Transverse colon (tissue), 4 donors: ENCODE data around the gene LRP1B. TPM values are rescaled to one million over a fixed set of nuclear protein-coding genes. Genes with fewer than 3 reads are reported as not detected.

ENCODE experiments used
- DNase-seq: peaks from one replicate; pipeline ENCODE4 v3.0.0-alpha.2; 2019
- H3K27ac ChIP-seq, 4 donors: fragments of 200-600 bp; sonication (generic); 2 replicates each; pipeline ENCODE4 v1.5.1; 2016 to 2018; ENCODE audit warnings: inconsistent platforms in 4 of 4
- H3K27me3 ChIP-seq: fragments of 200-600 bp; sonication (generic); 2 replicates; pipeline ENCODE4 v1.5.1; 2017; ENCODE audit warnings: inconsistent platforms
- H3K36me3 ChIP-seq, 4 donors: fragments of 200-600 bp; sonication (generic); 2 replicates each; pipeline ENCODE4 v1.5.1; 2017 to 2019; ENCODE audit warnings: inconsistent platforms in 4 of 4
- H3K4me1 ChIP-seq, 4 donors: fragments of 200-600 bp; sonication (generic); 2 replicates each; pipeline ENCODE4 v1.5.1; 2017 to 2020; ENCODE audit warnings: inconsistent platforms in 4 of 4
- H3K4me3 ChIP-seq, 4 donors: fragments of 200-600 bp; sonication (generic); 1 replicate in 1 of 4; 2 replicates in 3 of 4; pipeline versions ENCODE4 v1.5.1 to v1.6.1; 2017 to 2019; ENCODE audit warnings: inconsistent platforms in 4 of 4
- H3K9me3 ChIP-seq, 2 donors: fragments of 200-600 bp; sonication (generic); 2 replicates each; pipeline ENCODE4 v1.5.1; 2017 to 2019; ENCODE audit warnings: inconsistent platforms in 2 of 2
- EP300 ChIP-seq: sonication (generic); formaldehyde crosslinking; IDR thresholded peaks from one replicate; pipeline ENCODE4 v1.6.1; 2017; ENCODE audit warnings: antibody characterized with exemption, low read depth
- POLR2A ChIP-seq: fragments of 450-650 bp; IDR thresholded peaks from one replicate; pipeline ENCODE4 v1.6.1; 2016; ENCODE audit warnings: antibody characterized with exemption, mild to moderate bottlenecking, moderate library complexity
- POLR2AphosphoS5 ChIP-seq, 3 donors: sonication (generic); formaldehyde crosslinking; IDR thresholded peaks; one replicate each; pipeline ENCODE4 v1.6.1; 2016; ENCODE audit warnings: antibody characterized with exemption in 3 of 3
- WGBS, 2 donors: methylation state at CpG; one replicate each; pipeline ENCODE4 v1.1.5; 2018; ENCODE audit warnings: low coverage in 1 of 2; 5-methylcytosine and 5-hydroxymethylcytosine counted together
- in situ Hi-C, 4 donors: fragments of 200-750 bp; cut with MboI; loops; one replicate each; pipeline versions ENCODE4 v1.15.0 to v1.15.1; 2017; ENCODE audit warnings: low sequenced_read_pairs in 3 of 4, low pct_ligation_motif_present in 1 of 4, low pct_unique_long_range_greater_than_20kb in 1 of 4
- intact Hi-C: fragments of 100-400 bp; cut with DNase I; formaldehyde crosslinking; loops from one replicate; pipeline ENCODE4 v1.15.1; 2023; ENCODE audit warnings: low total_unique reads
- total RNA-seq, 4 donors: library from RNA; depleted of rRNA; stranded (reverse); fragments of >200 nt; gene quantifications; one replicate each; pipeline ENCODE4 v1.1.0, GENCODE V29; 2016
- TF ChIP-seq, protein P1 (sequence below), 5 experiments: fragments of 200-600 bp in 3 of 5; fragments of 450-650 bp in 2 of 5; sonication (generic) in 3 of 5; IDR thresholded peaks; 1 replicate in 2 of 5; 2 replicates in 3 of 5; pipeline ENCODE4 v1.5.1; 2016 to 2017; ENCODE audit warnings: antibody characterized with exemption in 5 of 5, inconsistent platforms in 3 of 5, mild to moderate bottlenecking in 2 of 5, moderate library complexity in 1 of 5

The LRP1B gene
- total RNA-seq, 4 donors from 2014 or later: 0.48 to 5.4 (median 0.82) TPM; not detected in 1

- WGBS, 2 donors: 0 to 80% methylated on average over 1 to 6 of the region's 6 CpGs
- in situ Hi-C loops (no loop called here), intact Hi-C loops (no loop called here)
- TF ChIP-seq POLR2AphosphoS5 (IDR thresholded peaks at IDR 0.05): no peak
- TF ChIP-seq POLR2A: no peak
- TF ChIP-seq, protein P1, sequence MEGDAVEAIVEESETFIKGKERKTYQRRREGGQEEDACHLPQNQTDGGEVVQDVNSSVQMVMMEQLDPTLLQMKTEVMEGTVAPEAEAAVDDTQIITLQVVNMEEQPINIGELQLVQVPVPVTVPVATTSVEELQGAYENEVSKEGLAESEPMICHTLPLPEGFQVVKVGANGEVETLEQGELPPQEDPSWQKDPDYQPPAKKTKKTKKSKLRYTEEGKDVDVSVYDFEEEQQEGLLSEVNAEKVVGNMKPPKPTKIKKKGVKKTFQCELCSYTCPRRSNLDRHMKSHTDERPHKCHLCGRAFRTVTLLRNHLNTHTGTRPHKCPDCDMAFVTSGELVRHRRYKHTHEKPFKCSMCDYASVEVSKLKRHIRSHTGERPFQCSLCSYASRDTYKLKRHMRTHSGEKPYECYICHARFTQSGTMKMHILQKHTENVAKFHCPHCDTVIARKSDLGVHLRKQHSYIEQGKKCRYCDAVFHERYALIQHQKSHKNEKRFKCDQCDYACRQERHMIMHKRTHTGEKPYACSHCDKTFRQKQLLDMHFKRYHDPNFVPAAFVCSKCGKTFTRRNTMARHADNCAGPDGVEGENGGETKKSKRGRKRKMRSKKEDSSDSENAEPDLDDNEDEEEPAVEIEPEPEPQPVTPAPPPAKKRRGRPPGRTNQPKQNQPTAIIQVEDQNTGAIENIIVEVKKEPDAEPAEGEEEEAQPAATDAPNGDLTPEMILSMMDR (IDR thresholded peaks at IDR 0.05): no peak
- H3K4me1 ChIP-seq: no peaks in the 10 kb centered on the region
- H3K9me3 ChIP-seq: no peaks in the 10 kb centered on the region
- no peaks in the 10 kb centered on the region for H3K36me3 ChIP-seq
- no peaks in the 10 kb centered on the region for H3K27me3 ChIP-seq
- no peak overlapping the region for H3K4me3 ChIP-seq
- DNase-seq: no peak
- no peak overlapping the region for H3K27ac ChIP-seq
These were observed 655.0 kb downstream of the LRP1B start for GRCh38 chr2:141475801-141476200.

- TF ChIP-seq, protein P1 (IDR thresholded peaks at IDR 0.05): no peak
- TF ChIP-seq POLR2AphosphoS5 (IDR thresholded peaks at IDR 0.05) (no peak), EP300 (no peak), POLR2A (no peak)
- intact Hi-C loops: no loop called here
- 35 to 43% methylated on average over 2 to 6 of the region's 6 CpGs for WGBS, 2 donors
These were observed 662.1 kb downstream of the LRP1B start for GRCh38 chr2:141468761-141469160.

GRCh38 chr2:141467331-141467730 lies 663.5 kb downstream of the LRP1B start:
- no peak overlapping the region for H3K27ac ChIP-seq
- H3K9me3 ChIP-seq: no peaks in the 10 kb centered on the region
- H3K4me3 ChIP-seq: no peak overlapping the region
- TF ChIP-seq, protein P1 (IDR thresholded peaks at IDR 0.05): no peak
- TF ChIP-seq EP300: no peak
- no peak for TF ChIP-seq POLR2A
- no peak for TF ChIP-seq POLR2AphosphoS5 (IDR thresholded peaks at IDR 0.05)
- H3K27me3 ChIP-seq: no peaks in the 10 kb centered on the region
- no peaks in the 10 kb centered on the region for H3K4me1 ChIP-seq
- DNase-seq: no peak
- in situ Hi-C loops (no loop called here), intact Hi-C loops (no loop called here)
- 10 to 36% methylated on average over 1 of the region's 1 CpG for WGBS, 2 donors
- H3K36me3 ChIP-seq: no peaks in the 10 kb centered on the region

More at GRCh38 chr2:141468761-141469160, 662.1 kb downstream of the LRP1B start:
- H3K27ac ChIP-seq: no peak overlapping the region
- no peaks in the 10 kb centered on the region for H3K4me1 ChIP-seq
- H3K36me3 ChIP-seq: no peaks in the 10 kb centered on the region
- no peaks in the 10 kb centered on the region for H3K27me3 ChIP-seq
- no peak overlapping the region for H3K4me3 ChIP-seq
- H3K9me3 ChIP-seq: no peaks in the 10 kb centered on the region
- in situ Hi-C loops: no loop called here
- no peak for DNase-seq

GRCh38 chr2:141464995-141465394 lies 665.8 kb downstream of the LRP1B start:
- TF ChIP-seq EP300 (no peak), POLR2A (no peak), POLR2AphosphoS5 (IDR thresholded peaks at IDR 0.05) (no peak)
- TF ChIP-seq, protein P1 (IDR thresholded peaks at IDR 0.05): no peak
- no peaks in the 10 kb centered on the region for H3K9me3 ChIP-seq
- in situ Hi-C loops: no loop called here

More at GRCh38 chr2:141464995-141465394, 665.8 kb downstream of the LRP1B start:
- Histone ChIP-seq H3K27ac (no peak overlapping the region), H3K4me1 (no peaks in the 10 kb centered on the region), H3K36me3 (no peaks in the 10 kb centered on the region), H3K27me3 (no peaks in the 10 kb centered on the region), H3K4me3 (no peak overlapping the region)
- intact Hi-C loops: no loop called here
- DNase-seq: no peak
